HUES48 (cell line): ENCODE data around the gene OTUD7B.
A peak's percentile ranks its signal among the peaks of the same experiment; 100 is the strongest.
"Not testable (repeated sequence)": the region's sequence is repeated elsewhere in the genome, so short reads cannot be mapped to it uniquely, and the experiment has no call there.

Experiments used
- H3K27ac ChIP-seq: one replicate; pipeline ENCODE4 v1.7.0; 2013; ENCODE audit warnings: low read depth, low read length, inconsistent platforms
- H3K27me3 ChIP-seq: 2 replicates; pipeline ENCODE4 v1.6.1; 2013; ENCODE audit warnings: mild to moderate bottlenecking, low read length; ENCODE audit not compliant: control insufficient read depth, insufficient read depth
- H3K36me3 ChIP-seq: 2 replicates; pipeline ENCODE4 v1.6.1; 2013; ENCODE audit warnings: low read length; ENCODE audit not compliant: control insufficient read depth, insufficient read depth
- H3K4me1 ChIP-seq: 2 replicates; pipeline ENCODE4 v1.6.1; 2013; ENCODE audit warnings: mild to moderate bottlenecking, low read length; ENCODE audit not compliant: control insufficient read depth, insufficient read depth
- H3K4me3 ChIP-seq: 2 replicates; pipeline ENCODE4 v1.5.1; 2013; ENCODE audit warnings: mild to moderate bottlenecking, low read depth, low read length
- H3K9ac ChIP-seq: 2 replicates; pipeline ENCODE4 v1.6.1; 2013; ENCODE audit warnings: mild to moderate bottlenecking, low read depth, low read length, moderate library complexity
- H3K9me3 ChIP-seq: 2 replicates; pipeline ENCODE4 v1.6.1; 2013; ENCODE audit warnings: low read length; ENCODE audit not compliant: control insufficient read depth, insufficient read depth

The OTUD7B gene

DNA sequence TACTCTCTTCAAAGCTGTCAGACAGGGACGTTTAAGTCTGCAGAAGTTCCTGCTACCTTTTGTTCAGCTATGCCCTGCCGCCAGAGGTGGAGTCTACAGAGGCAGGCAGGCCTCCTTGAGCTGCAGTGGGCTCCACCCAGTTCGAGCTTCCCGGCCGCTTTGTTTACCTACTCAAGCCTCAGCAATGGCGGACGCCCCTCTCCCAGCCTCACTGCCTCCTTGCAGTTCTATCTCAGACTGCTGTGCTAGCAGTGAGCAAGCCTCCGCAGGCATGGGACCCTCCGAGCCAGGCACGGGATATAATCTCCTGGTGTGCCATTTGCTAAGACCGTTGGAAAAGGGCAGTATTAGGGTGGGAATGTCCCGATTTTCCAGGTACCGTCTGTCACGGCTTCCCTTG is 53.0 kb downstream of the OTUD7B start:
- Histone ChIP-seq H3K9me3 (peaks cover 20% of the 10 kb centered on the region), H3K36me3 (peaks cover 43% of the 10 kb centered on the region)
- not testable (repeated sequence) for H3K9ac ChIP-seq, H3K4me3 ChIP-seq, H3K27me3 ChIP-seq, H3K4me1 ChIP-seq, H3K27ac ChIP-seq

DNA sequence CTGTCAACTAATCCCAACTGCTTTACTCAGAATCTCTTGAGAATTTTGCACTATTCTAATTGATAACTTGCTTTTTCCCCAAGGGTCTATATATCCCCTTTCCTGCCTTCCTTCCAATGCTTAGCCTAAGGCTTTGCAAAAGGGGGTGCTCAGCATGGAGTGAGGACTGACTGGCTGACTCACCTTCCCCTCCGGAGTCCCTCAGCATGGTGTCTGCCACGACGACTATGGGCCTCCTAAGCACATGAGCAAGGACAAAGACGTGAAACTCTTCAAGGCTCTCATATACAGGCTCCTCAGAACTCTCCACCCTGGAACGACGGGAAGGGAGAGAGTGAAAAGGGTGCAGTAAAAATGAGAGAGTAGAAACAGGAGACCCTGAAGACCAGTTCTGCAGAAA is 60.6 kb downstream of the OTUD7B start:
- Histone ChIP-seq H3K9ac (no peak overlapping the region), H3K27me3 (no peaks in the 10 kb centered on the region), H3K9me3 (no peaks in the 10 kb centered on the region), H3K36me3 (peaks cover 47% of the 10 kb centered on the region), H3K27ac (peak overlapping the region; percentile 51), H3K4me3 (no peak overlapping the region), H3K4me1 (no peaks in the 10 kb centered on the region)

DNA sequence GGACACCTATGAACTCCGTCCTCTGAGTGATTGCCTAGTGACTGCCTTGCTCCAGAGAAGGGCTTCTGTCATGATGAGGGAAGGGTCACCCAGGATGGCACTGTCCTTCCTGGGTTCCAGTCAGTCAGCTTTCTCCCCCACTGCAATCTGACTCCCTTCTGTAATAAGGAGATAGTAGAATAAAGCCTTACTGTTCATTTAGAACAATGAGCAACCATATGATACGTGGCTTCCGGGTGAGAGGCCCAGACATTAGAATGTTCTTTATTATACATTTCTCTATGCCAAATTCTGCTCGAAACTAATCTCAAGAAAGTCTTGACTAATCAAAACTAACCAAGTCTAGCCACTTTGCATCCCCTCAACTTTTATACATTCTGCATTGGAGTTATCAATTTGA is 65.3 kb downstream of the OTUD7B start:
- H3K9ac ChIP-seq = no peak overlapping the region
- no peaks in the 10 kb centered on the region for H3K27me3 ChIP-seq
- no peak overlapping the region for H3K27ac ChIP-seq
- H3K4me3 ChIP-seq = no peak overlapping the region
- peaks cover 56% of the 10 kb centered on the region for H3K36me3 ChIP-seq
- H3K4me1 ChIP-seq = peaks cover 11% of the 10 kb centered on the region; the same call in 1 of the 2 replicates
- no peaks in the 10 kb centered on the region for H3K9me3 ChIP-seq

DNA sequence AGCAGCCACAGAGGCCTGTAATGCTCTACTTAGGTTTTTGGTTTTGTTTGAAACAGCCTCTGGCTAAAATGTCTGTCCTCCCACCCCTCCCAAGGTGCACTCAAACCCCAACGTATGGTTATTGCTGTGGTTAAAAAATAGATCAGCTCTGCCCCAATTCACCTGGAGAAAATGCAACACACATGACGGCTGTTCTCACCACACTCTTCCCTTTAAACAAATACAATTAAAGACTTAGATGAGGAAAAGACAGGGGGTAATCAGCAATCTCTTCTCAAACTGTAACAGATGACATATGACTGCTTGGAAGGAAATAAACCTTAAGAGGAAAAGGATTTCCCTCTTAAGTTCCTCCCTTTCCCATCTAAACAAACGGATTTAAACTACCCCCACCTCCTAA is 67.6 kb downstream of the OTUD7B start:
- Histone ChIP-seq H3K4me3 (no peak overlapping the region), H3K27me3 (no peaks in the 10 kb centered on the region), H3K4me1 (peaks cover 23% of the 10 kb centered on the region), H3K9me3 (no peaks in the 10 kb centered on the region), H3K36me3 (peaks cover 34% of the 10 kb centered on the region), H3K9ac (no peak overlapping the region), H3K27ac (peak overlapping the region; percentile 51)

DNA sequence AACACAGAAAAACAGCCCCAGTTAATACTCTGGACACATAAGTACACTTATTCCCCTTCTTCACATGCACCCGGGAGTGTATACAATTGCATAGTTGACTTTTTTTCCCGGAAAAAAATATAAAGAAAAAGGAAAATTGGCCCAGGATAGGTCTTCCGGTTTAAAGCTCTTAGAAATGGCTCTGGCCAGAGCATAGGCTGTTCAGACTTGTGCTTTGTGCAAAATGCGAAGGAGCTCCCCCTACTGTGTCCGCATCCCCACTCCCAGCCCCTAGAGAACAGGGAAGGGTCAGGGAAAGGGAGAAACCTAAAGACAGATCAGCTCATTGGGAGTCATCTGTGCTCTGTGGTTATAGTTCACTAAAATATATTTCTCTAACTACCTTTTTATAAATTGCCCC is 68.3 kb downstream of the OTUD7B start:
- Histone ChIP-seq H3K4me1 (peaks cover 30% of the 10 kb centered on the region), H3K36me3 (peaks cover 27% of the 10 kb centered on the region), H3K27ac (peak overlapping the region; percentile 10), H3K9me3 (no peaks in the 10 kb centered on the region), H3K27me3 (no peaks in the 10 kb centered on the region), H3K4me3 (no peak overlapping the region), H3K9ac (no peak overlapping the region)

DNA sequence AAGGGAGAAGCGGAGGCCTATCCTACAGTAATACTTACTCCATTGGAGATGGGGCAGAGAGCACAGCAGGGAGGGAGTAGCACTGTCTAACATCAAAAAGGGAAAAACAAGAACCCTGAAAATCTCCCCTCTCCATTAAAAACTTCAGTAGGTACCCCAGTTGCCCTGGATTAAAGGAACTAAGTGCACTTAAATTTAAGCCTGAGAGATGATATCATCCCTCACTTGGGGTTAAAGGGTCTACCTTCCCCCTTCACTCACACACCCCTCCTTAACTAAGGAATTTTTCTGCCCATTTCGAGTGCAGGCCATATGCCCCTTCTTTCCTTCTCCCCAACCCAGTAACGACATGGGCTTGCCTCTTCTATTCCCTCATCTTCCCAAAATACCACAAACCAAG is 70.1 kb downstream of the OTUD7B start:
- peak overlapping the region; percentile 31 for H3K27ac ChIP-seq
- no peaks in the 10 kb centered on the region for H3K9me3 ChIP-seq
- H3K4me1 ChIP-seq = peaks cover 32% of the 10 kb centered on the region

DNA sequence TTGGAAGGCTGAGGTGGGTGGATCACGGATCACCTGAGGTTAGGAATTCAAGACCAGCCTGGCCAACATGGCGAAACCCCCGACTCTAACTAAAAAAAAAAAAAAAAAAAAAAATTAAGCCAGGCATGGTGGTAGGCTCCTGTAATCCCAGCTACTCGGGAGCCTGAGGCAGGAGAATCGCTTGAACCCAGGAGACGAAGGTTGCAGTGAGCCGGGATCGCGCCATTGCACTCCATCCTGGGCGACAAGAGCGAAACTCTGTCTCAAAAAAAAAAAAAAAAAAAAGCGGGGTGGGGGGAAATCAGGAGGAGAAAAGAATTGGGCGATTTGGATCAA is 71.9 kb downstream of the OTUD7B start:
- H3K36me3 ChIP-seq, H3K27me3 ChIP-seq, H3K9me3 ChIP-seq: not testable (repeated sequence)
- Histone ChIP-seq H3K4me3 (peak overlapping the region; percentile 37), H3K9ac (peak overlapping the region; percentile 66), H3K4me1 (peaks cover 32% of the 10 kb centered on the region), H3K27ac (peak overlapping the region; percentile 92)

More for the DNA sequence above, 70.1 kb downstream of the OTUD7B start:
- H3K27me3 ChIP-seq = no peaks in the 10 kb centered on the region
- H3K36me3 ChIP-seq = peaks cover 21% of the 10 kb centered on the region
- no peak overlapping the region for H3K4me3 ChIP-seq
- H3K9ac ChIP-seq = no peak overlapping the region

DNA sequence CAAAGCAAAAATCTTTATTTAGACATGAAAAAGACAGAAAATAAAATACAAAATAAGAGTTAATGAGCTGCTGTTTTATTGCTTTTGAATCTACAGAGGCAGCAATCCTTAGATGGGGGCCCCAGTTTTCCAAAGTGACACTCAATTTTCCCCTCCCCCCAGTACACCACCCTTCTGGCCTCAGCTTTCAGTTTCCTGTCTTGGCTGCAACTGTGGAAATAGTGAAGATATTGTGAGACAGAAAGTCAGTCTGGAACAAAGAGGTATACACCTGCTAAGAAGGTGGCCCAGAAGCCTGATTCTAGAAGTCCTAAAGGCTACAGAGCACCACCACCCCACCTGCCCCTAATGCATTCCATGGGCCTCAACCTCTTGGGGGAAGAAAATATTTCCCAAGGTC is 72.8 kb downstream of the OTUD7B start:
- H3K4me1 ChIP-seq = peaks cover 32% of the 10 kb centered on the region
- H3K27me3 ChIP-seq = no peaks in the 10 kb centered on the region
- H3K27ac ChIP-seq = peak overlapping the region; percentile 26
- H3K9ac ChIP-seq = no peak overlapping the region
- H3K4me3 ChIP-seq = no peak overlapping the region
- H3K9me3 ChIP-seq = no peaks in the 10 kb centered on the region
- no peaks in the 10 kb centered on the region for H3K36me3 ChIP-seq

DNA sequence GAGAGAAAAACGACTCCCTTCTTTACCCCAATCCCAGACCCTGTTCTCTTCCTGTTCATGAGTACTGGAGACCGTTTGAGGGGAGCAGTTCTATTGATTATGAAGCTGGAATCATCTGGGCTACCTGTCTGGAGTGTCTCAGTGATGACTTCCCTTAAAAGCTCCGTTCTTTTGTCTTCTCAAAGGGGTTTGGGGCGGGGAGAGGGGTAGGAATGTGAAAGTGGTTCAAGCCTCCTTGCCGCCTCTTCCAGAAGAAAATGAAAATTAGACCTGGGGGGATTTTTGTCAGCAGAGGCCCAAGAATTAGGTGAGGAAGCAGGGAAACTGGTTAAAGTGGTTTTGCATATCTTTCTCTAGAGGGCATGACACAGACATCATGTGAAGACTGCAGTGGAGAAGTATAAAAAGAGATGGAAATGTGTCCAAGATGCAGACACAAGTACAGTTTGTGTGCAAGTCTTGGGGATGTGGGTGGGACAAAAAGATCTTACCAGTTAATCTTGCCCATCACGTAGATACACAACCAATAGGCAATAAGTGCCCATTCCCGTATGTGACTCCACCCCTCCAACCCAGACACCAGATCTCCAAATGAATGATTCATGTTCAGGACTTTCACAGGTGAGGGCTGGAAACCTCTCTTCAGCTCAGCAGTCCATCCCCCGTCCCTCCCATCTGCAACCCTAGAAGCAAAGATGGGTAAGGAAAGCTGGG is 73.4 kb downstream of the OTUD7B start:
- Histone ChIP-seq H3K27ac (peak overlapping the region; percentile 46), H3K9me3 (no peaks in the 10 kb centered on the region), H3K9ac (no peak overlapping the region), H3K36me3 (no peaks in the 10 kb centered on the region), H3K4me1 (peaks cover 32% of the 10 kb centered on the region), H3K4me3 (peak overlapping the region; percentile 53), H3K27me3 (no peaks in the 10 kb centered on the region)

DNA sequence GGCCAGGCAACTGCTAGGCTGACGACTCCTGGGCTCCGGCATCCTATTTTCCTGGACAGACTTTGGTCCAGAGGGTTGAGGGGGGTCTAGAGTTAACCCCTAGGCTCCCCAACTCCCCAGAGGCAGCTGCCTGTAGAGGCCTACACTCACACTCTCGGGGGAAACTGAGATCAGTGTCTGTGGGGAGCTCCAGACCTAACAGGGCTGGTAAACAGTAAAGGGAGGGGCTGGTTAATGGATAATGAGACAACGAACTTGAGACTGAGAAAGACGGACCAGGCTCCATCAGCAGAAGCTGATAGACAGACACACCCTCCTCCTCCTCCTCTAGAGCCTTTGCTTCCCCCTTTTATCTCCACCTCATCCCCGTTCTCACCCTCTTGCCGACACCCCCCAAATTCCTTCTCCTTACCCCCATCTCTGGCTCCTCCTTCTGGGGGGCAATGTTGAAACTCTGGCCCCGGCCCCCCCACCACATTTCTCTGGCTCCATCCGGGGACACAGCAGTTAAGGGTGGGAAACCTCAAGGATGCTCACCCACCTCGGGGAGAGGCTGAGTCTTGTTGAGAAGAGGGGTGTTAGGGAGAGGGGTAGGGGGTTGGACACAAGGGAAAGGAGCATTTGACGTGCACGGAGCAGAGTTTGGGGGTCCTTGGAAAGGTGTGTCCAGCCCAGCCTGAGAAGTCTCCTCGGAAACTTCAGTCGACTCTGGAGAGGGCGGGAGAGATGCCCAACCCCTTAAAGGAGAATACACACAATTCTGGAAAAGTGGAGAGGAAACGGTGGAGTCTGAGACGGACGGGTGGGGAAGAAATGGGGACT is 74.1 kb downstream of the OTUD7B start, which contains the start of gene MTMR11:
MTMR11 (minus strand) TSS at position 710 of the 822 bp plus-strand sequence; CDS start at position 478, 232 bp downstream.
- Histone ChIP-seq H3K4me3 (peak within 1 kb of the TSS; percentile 53), H3K27ac (peak within 1 kb of the TSS; percentile 46), H3K9ac (no peak within 1 kb of the TSS), H3K27me3 (no peaks in the 10 kb centered on the region), H3K4me1 (peaks cover 27% of the 10 kb centered on the region), H3K36me3 (no peaks in the 10 kb centered on the region), H3K9me3 (no peaks in the 10 kb centered on the region)

DNA sequence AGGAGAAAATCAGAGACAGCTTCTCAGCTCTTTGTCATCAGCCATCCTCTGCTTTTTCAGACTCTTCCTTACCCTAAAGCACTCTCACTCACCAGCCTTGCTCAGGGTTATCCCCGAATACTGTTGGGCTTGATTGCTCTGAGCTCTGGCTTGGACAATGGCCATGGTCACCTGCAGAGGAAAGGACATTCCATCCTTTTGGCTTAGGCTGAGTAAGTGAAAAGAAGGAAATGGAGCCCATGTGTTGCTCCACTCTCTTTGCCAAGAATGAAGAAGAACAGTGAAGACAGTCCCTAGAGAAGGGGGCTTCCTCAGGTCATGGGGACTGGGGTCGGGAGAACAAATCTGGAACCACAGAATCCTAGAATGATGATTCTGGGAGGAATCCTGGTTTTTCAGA is 76.2 kb downstream of the OTUD7B start:
- no peak overlapping the region for H3K4me3 ChIP-seq
- no peak overlapping the region for H3K9ac ChIP-seq
- H3K4me1 ChIP-seq = peaks cover 18% of the 10 kb centered on the region
- H3K27me3 ChIP-seq = no peaks in the 10 kb centered on the region
- H3K9me3 ChIP-seq = no peaks in the 10 kb centered on the region
- H3K36me3 ChIP-seq = no peaks in the 10 kb centered on the region
- no peak overlapping the region for H3K27ac ChIP-seq
